AG09319 (cell line): ENCODE results near the gene KCNIP4.

Source experiments
- DNase-seq: peaks from one replicate; pipeline ENCODE4 v3.0.0-alpha.2; 2010; ENCODE audit warnings: low read depth; ENCODE audit errors: extremely low read depth
- CTCF ChIP-seq: IDR thresholded peaks from 2 replicates; pipeline ENCODE4 v1.5.1; 2011; ENCODE audit warnings: low read depth, mild to moderate bottlenecking, inconsistent platforms, low read length, moderate library complexity

KCNIP4 gene

GRCh38 chr4:21979196-21979595 lies 30.6 kb upstream of the KCNIP4 start:
- no peak for TF ChIP-seq CTCF
- DNase-seq: no peak

GRCh38 chr4:21976166-21976565 lies 27.6 kb upstream of the KCNIP4 start:
- DNase-seq: no peak
- TF ChIP-seq CTCF: no peak

GRCh38 chr4:21973850-21974249 lies 25.3 kb upstream of the KCNIP4 start:
- no peak for TF ChIP-seq CTCF
- DNase-seq: no peak

- TF ChIP-seq CTCF: no peak
These were observed 16.3 kb upstream of the KCNIP4 start for GRCh38 chr4:21964762-21965319.

GRCh38 chr4:21962691-21963090 lies 14.1 kb upstream of the KCNIP4 start:
- no peak for TF ChIP-seq CTCF
- no peak for DNase-seq

More at GRCh38 chr4:21964762-21965319, 16.3 kb upstream of the KCNIP4 start:
- DNase-seq: no peak

- TF ChIP-seq CTCF: no peak
These were observed 12.2 kb upstream of the KCNIP4 start for GRCh38 chr4:21960793-21961192.

GRCh38 chr4:21954916-21955315 lies 6.3 kb upstream of the KCNIP4 start:
- DNase-seq: no peak
- no peak for TF ChIP-seq CTCF

More at GRCh38 chr4:21960793-21961192, 12.2 kb upstream of the KCNIP4 start:
- DNase-seq: no peak
